ENCODE data around the gene PSME3IP1.

PSME3IP1 gene

GRCh38 chr16:57133886-57134285 lies 52.0 kb downstream of the PSME3IP1 start:
- Histone ChIP-seq H3K36me3 (ENCODE audit: control insufficient read depth, insufficient read depth, low read length) (no peaks in the 10 kb centered on the region), H3K27ac (ENCODE audit: low read depth, low read length) (no peak overlapping the region), H3K9ac (ENCODE audit: low read length) (no peak overlapping the region), H3K4me1 (ENCODE audit: control insufficient read depth, insufficient read depth, low read length) (peaks cover 3% of the 10 kb centered on the region), H3K27me3 (ENCODE audit: control insufficient read depth, insufficient read depth, low read length) (no peaks in the 10 kb centered on the region), H3K4me3 (ENCODE audit: low read length) (no peak overlapping the region)

DNA sequence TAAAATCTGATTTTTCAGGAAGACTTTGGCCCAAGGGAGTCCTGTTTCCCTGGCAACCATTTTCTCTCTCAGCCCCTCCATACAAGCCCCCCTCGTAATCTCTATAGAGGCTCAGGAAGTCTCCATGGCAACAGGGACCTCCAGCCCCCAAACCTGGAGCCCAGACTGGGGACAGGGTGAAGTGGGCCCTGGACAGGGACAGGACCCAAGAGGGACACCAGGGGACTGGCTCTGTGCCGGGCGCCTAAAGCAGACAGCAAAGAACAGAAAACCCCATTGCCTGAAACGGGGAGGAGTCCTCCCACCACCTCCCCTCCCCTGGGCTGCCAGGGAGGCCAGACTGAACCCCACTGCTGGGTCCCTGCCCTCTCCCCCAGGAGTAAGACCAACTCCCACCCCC lies 52.8 kb downstream of the PSME3IP1 start:
- H3K36me3 ChIP-seq (ENCODE audit: control insufficient read depth, insufficient read depth, low read length) = no peaks in the 10 kb centered on the region
- H3K27me3 ChIP-seq (ENCODE audit: control insufficient read depth, insufficient read depth, low read length) = no peaks in the 10 kb centered on the region
- H3K4me3 ChIP-seq (ENCODE audit: low read length) = no peak overlapping the region
- H3K4me1 ChIP-seq (ENCODE audit: control insufficient read depth, insufficient read depth, low read length) = peaks cover 3% of the 10 kb centered on the region
- no peak overlapping the region for H3K27ac ChIP-seq (ENCODE audit: low read depth, low read length)
- no peak overlapping the region for H3K9ac ChIP-seq (ENCODE audit: low read length)

DNA sequence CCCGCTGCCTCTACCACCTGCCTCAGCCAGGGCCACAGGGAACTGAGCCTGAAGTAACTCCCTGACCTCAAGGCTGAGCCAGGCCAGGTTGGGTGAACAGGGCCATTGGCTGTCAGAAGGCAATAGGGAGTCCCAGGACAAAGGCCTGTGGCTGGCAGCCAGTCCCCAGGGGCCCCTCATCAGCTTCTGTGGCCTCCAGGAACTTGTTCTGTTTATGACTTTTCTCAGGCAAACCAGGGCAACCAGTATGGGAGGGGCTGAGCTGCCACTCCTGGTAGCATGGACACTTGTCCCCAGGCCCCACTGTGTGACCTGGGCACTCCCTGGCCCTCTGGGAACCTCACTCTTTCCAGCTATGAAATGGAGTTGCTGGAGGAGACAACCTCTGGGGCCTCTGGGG lies 53.4 kb downstream of the PSME3IP1 start:
- no peaks in the 10 kb centered on the region for H3K36me3 ChIP-seq (ENCODE audit: control insufficient read depth, insufficient read depth, low read length)
- no peak overlapping the region for H3K9ac ChIP-seq (ENCODE audit: low read length)
- peaks cover 3% of the 10 kb centered on the region for H3K4me1 ChIP-seq (ENCODE audit: control insufficient read depth, insufficient read depth, low read length)
- H3K27ac ChIP-seq (ENCODE audit: low read depth, low read length) = no peak overlapping the region
- H3K27me3 ChIP-seq (ENCODE audit: control insufficient read depth, insufficient read depth, low read length) = no peaks in the 10 kb centered on the region
- no peak overlapping the region for H3K4me3 ChIP-seq (ENCODE audit: low read length)

- Histone ChIP-seq H3K4me1 (ENCODE audit: control insufficient read depth, insufficient read depth, low read length) (peaks cover 3% of the 10 kb centered on the region), H3K9ac (ENCODE audit: low read length) (no peak overlapping the region), H3K27ac (ENCODE audit: low read depth, low read length) (no peak overlapping the region), H3K4me3 (ENCODE audit: low read length) (no peak overlapping the region), H3K36me3 (ENCODE audit: control insufficient read depth, insufficient read depth, low read length) (no peaks in the 10 kb centered on the region), H3K27me3 (ENCODE audit: control insufficient read depth, insufficient read depth, low read length) (no peaks in the 10 kb centered on the region)
These were observed 54.4 kb downstream of the PSME3IP1 start for GRCh38 chr16:57131351-57131970.

DNA sequence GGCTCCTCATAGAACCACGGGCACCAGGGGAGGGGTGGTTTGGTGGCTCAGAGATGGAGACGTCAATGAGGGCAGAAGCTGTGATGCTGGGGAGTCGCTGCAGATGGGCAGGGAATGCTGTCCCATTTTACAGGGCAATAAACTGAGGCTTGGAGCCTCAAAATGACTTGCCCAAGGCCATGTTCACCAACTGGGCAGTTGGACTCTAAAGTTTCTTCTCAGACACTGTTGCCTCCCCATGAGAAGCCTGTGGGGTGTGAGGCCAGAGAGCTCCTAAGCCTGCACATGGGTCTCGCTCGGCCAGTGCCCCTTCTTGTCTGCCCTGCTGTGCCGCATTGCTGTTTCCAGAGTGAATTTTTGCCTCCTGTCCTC lies 54.9 kb downstream of the PSME3IP1 start:
- Histone ChIP-seq H3K9ac (ENCODE audit: low read length) (no peak overlapping the region), H3K27me3 (ENCODE audit: control insufficient read depth, insufficient read depth, low read length) (no peaks in the 10 kb centered on the region), H3K27ac (ENCODE audit: low read depth, low read length) (no peak overlapping the region), H3K36me3 (ENCODE audit: control insufficient read depth, insufficient read depth, low read length) (no peaks in the 10 kb centered on the region), H3K4me1 (ENCODE audit: control insufficient read depth, insufficient read depth, low read length) (peaks cover 3% of the 10 kb centered on the region), H3K4me3 (ENCODE audit: low read length) (no peak overlapping the region)

- no peak overlapping the region for H3K4me3 ChIP-seq (ENCODE audit: low read length)
- H3K27ac ChIP-seq (ENCODE audit: low read depth, low read length) = no peak overlapping the region
- no peaks in the 10 kb centered on the region for H3K36me3 ChIP-seq (ENCODE audit: control insufficient read depth, insufficient read depth, low read length)
- H3K4me1 ChIP-seq (ENCODE audit: control insufficient read depth, insufficient read depth, low read length) = peaks cover 3% of the 10 kb centered on the region
- no peak overlapping the region for H3K9ac ChIP-seq (ENCODE audit: low read length)
- H3K27me3 ChIP-seq (ENCODE audit: control insufficient read depth, insufficient read depth, low read length) = no peaks in the 10 kb centered on the region
These were observed 57.0 kb downstream of the PSME3IP1 start for GRCh38 chr16:57128771-57129389.

- Histone ChIP-seq H3K4me3 (ENCODE audit: low read length) (no peak overlapping the region), H3K27ac (ENCODE audit: low read depth, low read length) (no peak overlapping the region), H3K27me3 (ENCODE audit: control insufficient read depth, insufficient read depth, low read length) (no peaks in the 10 kb centered on the region), H3K9ac (ENCODE audit: low read length) (no peak overlapping the region), H3K36me3 (ENCODE audit: control insufficient read depth, insufficient read depth, low read length) (no peaks in the 10 kb centered on the region), H3K4me1 (ENCODE audit: control insufficient read depth, insufficient read depth, low read length) (peaks cover 3% of the 10 kb centered on the region)
These were observed 58.0 kb downstream of the PSME3IP1 start for GRCh38 chr16:57127836-57128235.

DNA sequence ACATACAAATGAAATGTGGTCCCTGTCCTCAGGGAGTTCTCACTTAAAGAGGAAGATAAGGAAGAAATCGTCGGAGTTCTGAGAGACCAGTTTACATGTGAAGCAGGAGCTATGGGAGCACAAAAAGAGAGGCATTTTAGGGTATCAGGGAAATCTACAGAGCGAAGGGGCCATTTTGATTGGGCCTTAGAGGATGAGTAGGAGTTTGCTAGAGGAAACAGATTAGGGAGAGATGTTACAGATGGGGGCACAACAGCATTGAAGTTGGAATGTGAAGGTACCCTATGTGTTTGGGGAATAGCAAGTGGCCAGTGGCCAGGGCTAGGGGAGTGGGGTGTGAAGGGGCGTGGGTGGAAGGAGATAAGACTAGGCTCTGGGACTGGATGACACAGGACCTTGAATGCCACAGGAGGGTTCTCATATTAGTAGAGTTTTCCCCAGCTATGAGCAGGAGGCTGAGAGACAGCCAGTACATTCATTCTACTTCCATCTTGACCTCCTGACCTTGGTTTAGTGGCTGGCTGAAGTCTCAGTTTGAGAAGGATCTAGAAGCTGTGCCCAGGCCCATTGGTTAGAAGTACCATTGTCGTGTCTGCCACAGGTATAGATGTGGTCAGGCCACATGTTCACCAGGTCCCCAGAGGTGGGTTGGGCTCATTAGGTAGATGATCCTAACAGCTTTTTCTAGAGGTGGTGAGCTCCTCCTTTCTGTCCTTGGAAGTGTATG lies 58.6 kb downstream of the PSME3IP1 start:
- H3K36me3 ChIP-seq (ENCODE audit: control insufficient read depth, insufficient read depth, low read length) = no peaks in the 10 kb centered on the region
- no peak overlapping the region for H3K27ac ChIP-seq (ENCODE audit: low read depth, low read length)
- no peaks in the 10 kb centered on the region for H3K27me3 ChIP-seq (ENCODE audit: control insufficient read depth, insufficient read depth, low read length)
- no peak overlapping the region for H3K9ac ChIP-seq (ENCODE audit: low read length)
- peaks cover 3% of the 10 kb centered on the region for H3K4me1 ChIP-seq (ENCODE audit: control insufficient read depth, insufficient read depth, low read length)
- H3K4me3 ChIP-seq (ENCODE audit: low read length) = no peak overlapping the region

GRCh38 chr16:57126411-57126810 lies 59.4 kb downstream of the PSME3IP1 start:
- Histone ChIP-seq H3K27ac (ENCODE audit: low read depth, low read length) (no peak overlapping the region), H3K4me1 (ENCODE audit: control insufficient read depth, insufficient read depth, low read length) (peaks cover 3% of the 10 kb centered on the region), H3K36me3 (ENCODE audit: control insufficient read depth, insufficient read depth, low read length) (no peaks in the 10 kb centered on the region), H3K27me3 (ENCODE audit: control insufficient read depth, insufficient read depth, low read length) (no peaks in the 10 kb centered on the region), H3K9ac (ENCODE audit: low read length) (no peak overlapping the region), H3K4me3 (ENCODE audit: low read length) (no peak overlapping the region)

DNA sequence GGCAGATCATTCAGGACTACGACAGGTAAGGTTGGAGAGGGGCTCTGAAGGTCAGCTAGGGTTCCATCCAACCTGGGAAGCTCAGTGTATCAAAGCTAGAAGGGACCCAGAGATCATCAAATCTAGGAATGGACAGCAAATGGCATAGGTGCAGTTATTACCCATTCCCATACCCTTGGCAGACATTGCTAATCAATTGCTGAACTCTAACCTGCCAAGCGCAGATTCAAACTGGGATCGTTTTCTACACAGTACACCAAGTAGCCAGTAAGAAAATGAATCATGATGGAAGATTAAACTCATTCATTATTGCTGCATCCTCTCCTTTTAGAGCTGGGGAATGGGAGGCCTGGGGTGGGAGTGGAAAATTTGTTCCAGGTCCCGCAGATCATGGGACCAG lies 59.9 kb downstream of the PSME3IP1 start:
- Histone ChIP-seq H3K4me3 (ENCODE audit: low read length) (no peak overlapping the region), H3K36me3 (ENCODE audit: control insufficient read depth, insufficient read depth, low read length) (no peaks in the 10 kb centered on the region), H3K4me1 (ENCODE audit: control insufficient read depth, insufficient read depth, low read length) (peaks cover 2% of the 10 kb centered on the region), H3K27ac (ENCODE audit: low read depth, low read length) (no peak overlapping the region), H3K9ac (ENCODE audit: low read length) (no peak overlapping the region), H3K27me3 (ENCODE audit: control insufficient read depth, insufficient read depth, low read length) (no peaks in the 10 kb centered on the region)

GRCh38 chr16:57125376-57125775 lies 60.5 kb downstream of the PSME3IP1 start:
- Histone ChIP-seq H3K27ac (ENCODE audit: low read depth, low read length) (no peak overlapping the region), H3K4me3 (ENCODE audit: low read length) (no peak overlapping the region), H3K36me3 (ENCODE audit: control insufficient read depth, insufficient read depth, low read length) (no peaks in the 10 kb centered on the region), H3K27me3 (ENCODE audit: control insufficient read depth, insufficient read depth, low read length) (no peaks in the 10 kb centered on the region), H3K4me1 (ENCODE audit: control insufficient read depth, insufficient read depth, low read length) (no peaks in the 10 kb centered on the region), H3K9ac (ENCODE audit: low read length) (no peak overlapping the region)

- H3K27ac ChIP-seq (ENCODE audit: low read depth, low read length) = no peak overlapping the region
- no peaks in the 10 kb centered on the region for H3K27me3 ChIP-seq (ENCODE audit: control insufficient read depth, insufficient read depth, low read length)
- H3K4me3 ChIP-seq (ENCODE audit: low read length) = no peak overlapping the region
- H3K9ac ChIP-seq (ENCODE audit: low read length) = no peak overlapping the region
- peaks cover 4% of the 10 kb centered on the region for H3K36me3 ChIP-seq (ENCODE audit: control insufficient read depth, insufficient read depth, low read length)
- no peaks in the 10 kb centered on the region for H3K4me1 ChIP-seq (ENCODE audit: control insufficient read depth, insufficient read depth, low read length)
These were observed 61.7 kb downstream of the PSME3IP1 start for GRCh38 chr16:57123974-57124674.

Measured in rectal smooth muscle tissue (tissue), 1 donor.